Inflammatory macrophage treated with lipopolysaccharide for 4 hours (primary cell): ENCODE results near the gene DMBT1.

Source experiments
- DNase-seq: peaks from one replicate; pipeline ENCODE4 v3.0.0-alpha.2; 2020

The DMBT1 gene

GRCh38 chr10:122674781-122675180 lies 114.2 kb downstream of the DMBT1 start:
- DNase-seq: no peak

DNA sequence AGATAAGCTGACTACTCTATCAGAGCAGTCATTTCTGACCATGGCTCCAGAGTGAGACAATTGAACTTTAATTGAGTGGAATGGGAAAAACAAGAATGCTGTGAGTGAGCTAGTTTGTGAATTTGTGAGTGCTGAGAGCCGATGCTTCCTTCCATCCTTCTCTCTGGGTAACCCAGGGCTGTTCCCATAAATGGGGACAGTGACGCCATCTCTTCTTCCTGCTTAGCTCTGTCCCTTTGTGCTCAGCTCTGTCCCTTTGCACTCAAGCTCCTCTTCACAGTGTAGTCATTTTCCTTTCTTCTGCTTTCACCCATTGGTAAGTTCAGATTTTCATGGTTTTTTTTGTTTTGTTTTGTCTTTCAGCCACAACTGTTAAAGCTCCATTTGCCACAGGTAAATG lies 114.7 kb downstream of the DMBT1 start:
- no peak for DNase-seq

- DNase-seq: no peak
These were observed 117.7 kb downstream of the DMBT1 start for GRCh38 chr10:122678266-122678665.

GRCh38 chr10:122682522-122682921 lies 122.0 kb downstream of the DMBT1 start:
- no peak for DNase-seq

DNA sequence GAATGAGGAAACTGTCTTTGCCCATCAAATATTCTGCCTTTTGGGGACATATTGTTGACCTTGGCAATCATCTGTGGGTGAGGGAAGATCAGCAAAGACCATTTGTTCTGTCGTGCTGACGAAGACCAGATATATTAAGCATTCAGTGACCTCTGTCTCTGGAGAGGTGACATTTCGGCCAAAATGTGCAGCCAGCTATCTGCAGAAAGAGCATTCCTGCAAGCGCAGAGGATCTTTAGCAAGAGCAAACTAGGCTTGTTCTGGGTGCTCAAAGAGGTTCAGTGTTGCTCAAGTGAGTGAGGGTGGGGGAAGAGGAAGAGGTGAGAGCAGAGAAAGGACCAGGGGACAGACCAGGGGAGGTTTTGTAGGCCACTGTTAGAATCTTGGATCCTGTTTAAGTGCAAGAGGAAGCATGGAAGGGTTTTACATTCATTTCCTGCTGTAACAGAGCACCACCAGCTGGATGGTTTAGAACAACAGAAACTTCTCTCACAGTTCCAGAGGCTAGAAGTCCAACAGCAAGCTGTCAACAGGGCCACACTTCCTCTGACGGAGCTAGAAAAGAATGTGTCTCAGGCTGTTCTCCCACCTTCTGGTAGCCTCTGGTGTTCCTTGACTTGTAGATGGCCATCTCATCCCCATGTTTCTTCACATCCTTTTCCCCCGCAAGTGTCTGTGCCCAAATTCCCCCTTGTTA lies 127.9 kb downstream of the DMBT1 start:
- no peak for DNase-seq

DNA sequence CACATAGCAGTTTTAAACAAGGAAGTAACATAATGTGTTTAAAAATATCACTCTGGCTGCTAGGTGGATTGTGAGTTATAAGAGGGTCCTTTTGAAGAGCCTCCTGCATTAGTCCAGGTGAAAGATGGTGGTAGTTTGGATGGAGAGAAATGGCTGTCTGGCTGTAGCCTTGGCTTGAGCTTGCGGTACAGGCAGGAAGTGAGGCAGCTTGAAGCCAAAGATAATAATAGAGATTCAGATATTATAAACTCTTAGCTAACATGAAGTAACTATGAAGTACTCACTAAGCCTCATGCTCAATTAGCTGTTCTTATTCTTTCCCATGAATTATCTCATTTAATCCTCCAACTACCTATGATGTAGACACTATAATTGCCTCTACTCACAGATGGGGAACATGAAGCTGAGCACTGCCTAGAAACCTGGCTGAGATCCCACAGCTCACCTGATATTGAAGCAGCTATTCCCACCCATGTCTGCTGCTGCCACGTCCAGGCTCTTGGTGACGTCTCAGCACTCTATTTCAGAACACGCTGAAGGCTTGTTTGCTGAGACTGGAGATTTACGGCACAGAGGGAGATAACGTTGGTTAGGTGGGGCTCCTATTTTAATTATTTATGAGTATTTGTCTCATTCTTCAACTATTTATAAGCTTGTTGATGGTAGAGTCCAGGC lies 128.7 kb downstream of the DMBT1 start:
- no peak for DNase-seq

DNA sequence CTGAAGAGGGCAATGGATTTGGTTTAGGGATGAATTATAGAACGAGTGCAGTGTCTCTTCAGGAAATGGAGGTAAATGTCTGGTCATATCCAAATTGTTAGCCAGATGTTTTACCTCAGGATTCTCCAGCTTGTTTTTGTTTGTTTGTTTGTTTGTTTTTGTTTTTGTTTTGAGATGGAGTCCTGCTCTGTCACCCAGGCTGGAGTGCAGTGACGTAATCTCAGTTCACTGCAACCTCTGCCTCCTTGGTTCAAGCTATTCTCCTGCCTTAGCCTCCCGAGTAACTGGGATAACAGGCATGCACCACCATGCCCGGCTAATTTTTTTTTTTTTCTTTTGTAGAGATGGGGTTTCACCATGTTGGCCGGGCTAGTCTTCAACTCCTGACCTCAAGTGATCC lies 132.2 kb downstream of the DMBT1 start:
- no peak for DNase-seq
